OCI-LY7 (cell line): Measurements from ENCODE around the gene RALGAPA2.

ENCODE experiments used
- EZH2phosphoT487 ChIP-seq: fragments of 200-600 bp; sonication (generic); IDR thresholded peaks from 2 replicates; pipeline ENCODE4 v1.6.1; 2018; ENCODE audit warnings: low read depth, borderline replicate concordance, mild to moderate bottlenecking, mixed run types, antibody characterized with exemption, low read length, moderate library complexity, mixed read lengths
- TF ChIP-seq, protein P1 (sequence below): fragments of 200-600 bp; sonication (generic); conservative IDR thresholded peaks from 2 replicates; pipeline ENCODE4 v1.5.1; 2014; ENCODE audit warnings: mild to moderate bottlenecking, antibody characterized with exemption, low read length, moderate library complexity, mixed read lengths

- TF ChIP-seq, protein P1, sequence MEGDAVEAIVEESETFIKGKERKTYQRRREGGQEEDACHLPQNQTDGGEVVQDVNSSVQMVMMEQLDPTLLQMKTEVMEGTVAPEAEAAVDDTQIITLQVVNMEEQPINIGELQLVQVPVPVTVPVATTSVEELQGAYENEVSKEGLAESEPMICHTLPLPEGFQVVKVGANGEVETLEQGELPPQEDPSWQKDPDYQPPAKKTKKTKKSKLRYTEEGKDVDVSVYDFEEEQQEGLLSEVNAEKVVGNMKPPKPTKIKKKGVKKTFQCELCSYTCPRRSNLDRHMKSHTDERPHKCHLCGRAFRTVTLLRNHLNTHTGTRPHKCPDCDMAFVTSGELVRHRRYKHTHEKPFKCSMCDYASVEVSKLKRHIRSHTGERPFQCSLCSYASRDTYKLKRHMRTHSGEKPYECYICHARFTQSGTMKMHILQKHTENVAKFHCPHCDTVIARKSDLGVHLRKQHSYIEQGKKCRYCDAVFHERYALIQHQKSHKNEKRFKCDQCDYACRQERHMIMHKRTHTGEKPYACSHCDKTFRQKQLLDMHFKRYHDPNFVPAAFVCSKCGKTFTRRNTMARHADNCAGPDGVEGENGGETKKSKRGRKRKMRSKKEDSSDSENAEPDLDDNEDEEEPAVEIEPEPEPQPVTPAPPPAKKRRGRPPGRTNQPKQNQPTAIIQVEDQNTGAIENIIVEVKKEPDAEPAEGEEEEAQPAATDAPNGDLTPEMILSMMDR: no peak
- TF ChIP-seq EZH2phosphoT487: no peak
These were observed 358.9 kb downstream of the RALGAPA2 start for GRCh38 chr20:20353576-20353975.
